Lower lobe of right lung (tissue), 2 donors: Measurements from ENCODE around the gene TMEM204. TPM values are rescaled to one million over a fixed set of nuclear protein-coding genes. Genes with fewer than 3 reads are reported as not detected.

ENCODE experiments used
- ATAC-seq, 2 donors: fragments of 200-7000 bp; cut with Tn5 transposase; one replicate each; pipeline ENCODE4 v1.9.1; 2020 to 2022; ENCODE audit warnings: mild to moderate bottlenecking in 2 of 2, moderate library complexity in 2 of 2
- DNase-seq: peaks from one replicate; pipeline ENCODE4 v3.0.0-alpha.2; 2020
- H3K27ac ChIP-seq: fragments of 200-600 bp; one replicate; pipeline ENCODE4 v1.8.0; 2022
- H3K27me3 ChIP-seq: fragments of 200-600 bp; one replicate; pipeline ENCODE4 v1.8.0; 2022; ENCODE audit warnings: low read depth
- H3K36me3 ChIP-seq: fragments of 200-600 bp; one replicate; pipeline ENCODE4 v1.8.0; 2022; ENCODE audit warnings: mild to moderate bottlenecking
- H3K4me1 ChIP-seq: fragments of 200-600 bp; one replicate; pipeline ENCODE4 v1.8.0; 2022
- H3K4me3 ChIP-seq: fragments of 200-600 bp; one replicate; pipeline ENCODE4 v1.8.0; 2022; ENCODE audit warnings: mild to moderate bottlenecking
- H3K9me3 ChIP-seq: fragments of 200-600 bp; one replicate; pipeline ENCODE4 v1.8.0; 2022
- CTCF ChIP-seq: fragments of 200-600 bp; IDR thresholded peaks from one replicate; pipeline ENCODE4 v1.8.0; 2022; ENCODE audit warnings: antibody characterized with exemption, mild to moderate bottlenecking
- intact Hi-C: fragments of 100-400 bp; cut with DNase I; formaldehyde crosslinking; loops from one replicate; pipeline ENCODE4 v1.11.0; 2022
- total RNA-seq: library from RNA; stranded (reverse); fragmentation: NEBNext Ultra II Directional; extraction: Animal tissue kit (Norgen Biotek cat#: 25700); gene quantifications from one replicate; pipeline ENCODE4 v1.2.1, GENCODE V29; 2021
- donor health status: DM: no; HTN: yes; CAD: no; lungs with severe emphysema.

TMEM204 gene
- total RNA-seq, 1 donor from 2014 or later, result 63.1 TPM

- Histone ChIP-seq H3K36me3 (peaks cover 77% of the 10 kb centered on the region), H3K4me1 (peaks cover 92% of the 10 kb centered on the region), H3K9me3 (no peaks in the 10 kb centered on the region), H3K4me3 (no peak overlapping the region), H3K27me3 (no peaks in the 10 kb centered on the region), H3K27ac (peak overlapping the region; percentile 36)
- TF ChIP-seq CTCF, result no peak
- no peak for DNase-seq
- ATAC-seq, result no peak
- intact Hi-C loops, result no loop called here
Measured at GRCh38 chr16:1541293-1542165, 8.1 kb downstream of the TMEM204 start.

GRCh38 chr16:1542166-1542500 is 8.7 kb downstream of the TMEM204 start:
- H3K27ac ChIP-seq, result peak overlapping the region; percentile 86
- no peak for DNase-seq
- H3K4me1 ChIP-seq, result peaks cover 92% of the 10 kb centered on the region
- no peaks in the 10 kb centered on the region for H3K9me3 ChIP-seq
- H3K27me3 ChIP-seq, result no peaks in the 10 kb centered on the region
- TF ChIP-seq CTCF, result no peak
- H3K36me3 ChIP-seq, result peaks cover 77% of the 10 kb centered on the region
- ATAC-seq, result no peak
- intact Hi-C loops, result no loop called here
- no peak overlapping the region for H3K4me3 ChIP-seq

- peaks cover 94% of the 10 kb centered on the region for H3K4me1 ChIP-seq
- H3K27me3 ChIP-seq, result no peaks in the 10 kb centered on the region
- peaks cover 76% of the 10 kb centered on the region for H3K36me3 ChIP-seq
- H3K27ac ChIP-seq, result peak overlapping the region; percentile 86
- no peak overlapping the region for H3K4me3 ChIP-seq
- DNase-seq, result no peak
- intact Hi-C loops, result no loop called here
- no peak for ATAC-seq
- TF ChIP-seq CTCF, result no peak
- no peaks in the 10 kb centered on the region for H3K9me3 ChIP-seq
Measured at GRCh38 chr16:1542533-1542932, 9.1 kb downstream of the TMEM204 start.

GRCh38 chr16:1543085-1543896 is 9.8 kb downstream of the TMEM204 start:
- Histone ChIP-seq H3K4me1 (peaks cover 97% of the 10 kb centered on the region), H3K27ac (peak overlapping the region; percentile 86), H3K36me3 (peaks cover 76% of the 10 kb centered on the region), H3K27me3 (no peaks in the 10 kb centered on the region), H3K9me3 (no peaks in the 10 kb centered on the region), H3K4me3 (peak overlapping the region; percentile 14)
- ATAC-seq (peak; percentile 72 to 73), DNase-seq (peak; percentile 80)
- no peak for TF ChIP-seq CTCF
- intact Hi-C loops, result no loop called here

GRCh38 chr16:1545044-1546040 is 11.9 kb downstream of the TMEM204 start:
- DNase-seq (no peak), ATAC-seq (peak; percentile 5 to 15)
- H3K36me3 ChIP-seq, result peaks cover 76% of the 10 kb centered on the region
- peaks cover 100% of the 10 kb centered on the region for H3K4me1 ChIP-seq
- H3K9me3 ChIP-seq, result no peaks in the 10 kb centered on the region
- H3K27ac ChIP-seq, result peak overlapping the region; percentile 86
- H3K4me3 ChIP-seq, result peak overlapping the region; percentile 29
- H3K27me3 ChIP-seq, result no peaks in the 10 kb centered on the region
- no peak for TF ChIP-seq CTCF
- intact Hi-C loops, result no loop called here
